HepG2 (cell line): ENCODE data around the gene USF1. TPM values are rescaled to one million over a fixed set of nuclear protein-coding genes. Genes with fewer than 3 reads are reported as not detected.
A peak's percentile ranks its signal among the peaks of the same experiment; 100 is the strongest.

ENCODE experiments used
- ATAC-seq: fragments of 200-7000 bp; cut with Tn5 transposase; 3 replicates; pipeline ENCODE4 v1.9.1; 2020; ENCODE audit warnings: mild to moderate bottlenecking, moderate library complexity
- BruUV-seq: library from RNA; stranded (reverse); fragments of 400-500 nt; replicated peaks from 2 replicates; lab custom pipeline; 2021; lab: Mats Ljungman, UMichigan
- CTCF ChIA-PET: fragments of 300-600 bp; formaldehyde crosslinking; extraction: SDS; loops from one replicate; lab custom pipeline; 2021; ENCODE audit warnings: low total read pairs, inconsistent platforms, low intra/inter-chr PET ratio; lab: Yijun Ruan, JAX
- POLR2A ChIA-PET: fragments of 350-600 bp; sonication (Branson Sonifier 250); formaldehyde crosslinking; loops from one replicate; lab custom pipeline; 2020; ENCODE audit warnings: antibody characterized with exemption, inconsistent platforms; lab: Yijun Ruan, JAX
- DNase-seq: peaks from one replicate; pipeline ENCODE4 v3.0.0-alpha.2; 2015; ENCODE audit warnings: low spot score
- FAIRE-seq: peaks from 3 replicates; lab custom pipeline; 2011; peaks lifted over from hg19 to GRCh38; lab: Jason Lieb, UNC
- H2AFZ ChIP-seq: one replicate; pipeline ENCODE4 v1.6.1; 2011; ENCODE audit warnings: low read length, inconsistent platforms
- H3K27ac ChIP-seq: fragments of 300-600 bp; 3 replicates; pipeline ENCODE4 v1.8.0; 2011; ENCODE audit warnings: mixed run types, mild to moderate bottlenecking, mixed read lengths, low read length, inconsistent platforms; ENCODE audit not compliant: insufficient read depth; ENCODE audit errors: extremely low read length
- H3K27me3 ChIP-seq, 2 experiments: fragments of 200-600 bp in 1 of 2; 2 replicates in 1 of 2; 3 replicates in 1 of 2; pipeline versions ENCODE4 v1.6.0 to v1.8.0; 2011; ENCODE audit warnings: low read length in 2 of 2, mild to moderate bottlenecking in 2 of 2, moderate library complexity in 2 of 2, inconsistent platforms in 1 of 2; ENCODE audit not compliant: insufficient read depth in 2 of 2, control insufficient read depth in 1 of 2
- H3K36me3 ChIP-seq, 2 experiments: fragments of 200-600 bp in 1 of 2; replicated peaks in 1 of 2; 2 replicates in 1 of 2; 3 replicates in 1 of 2; pipeline versions ENCODE4 v1.5.1 to v1.8.0; 2011; ENCODE audit warnings: low read length in 2 of 2, inconsistent platforms in 1 of 2; ENCODE audit not compliant: insufficient read depth in 2 of 2, control insufficient read depth in 1 of 2
- H3K4me1 ChIP-seq: 2 replicates; pipeline ENCODE4 v1.5.1; 2012; ENCODE audit warnings: low read length, inconsistent platforms; ENCODE audit not compliant: insufficient read depth
- H3K4me2 ChIP-seq: 2 replicates; pipeline ENCODE4 v1.6.0; 2011; ENCODE audit warnings: low read depth, low read length, inconsistent platforms
- H3K4me3 ChIP-seq, 3 experiments: fragments of 200-600 bp in 1 of 3; sonication (generic), shearing (Covaris generic) in 1 of 3; replicated peaks in 1 of 3; 2 replicates each; pipeline ENCODE4 v1.5.1; 2011 to 2016; ENCODE audit warnings: low read length in 3 of 3, inconsistent platforms in 2 of 3, low read depth in 2 of 3, mild to moderate bottlenecking in 2 of 3, control low read depth in 1 of 3, mixed read lengths in 1 of 3; ENCODE audit not compliant: insufficient read depth in 1 of 3
- H3K79me2 ChIP-seq: one replicate; pipeline ENCODE4 v1.6.1; 2011; ENCODE audit warnings: low read length, inconsistent platforms; ENCODE audit not compliant: insufficient read depth
- H3K9ac ChIP-seq: 2 replicates; pipeline ENCODE4 v1.6.0; 2011; ENCODE audit warnings: mild to moderate bottlenecking, low read depth, low read length, inconsistent platforms; ENCODE audit not compliant: insufficient read depth
- H3K9me3 ChIP-seq: 2 replicates; pipeline ENCODE4 v1.5.1; 2012; ENCODE audit warnings: mild to moderate bottlenecking, low read length
- H4K20me1 ChIP-seq: 2 replicates; pipeline ENCODE4 v1.6.0; 2011; ENCODE audit warnings: inconsistent platforms, mild to moderate bottlenecking, low read length, moderate library complexity; ENCODE audit not compliant: insufficient read depth
- ADNP ChIP-seq: sonication (generic); formaldehyde crosslinking; IDR thresholded peaks from 2 replicates; pipeline ENCODE4 v1.4.0; 2020; ENCODE audit warnings: missing genetic modification reagents
- CEBPG ChIP-seq: IDR thresholded peaks from 2 replicates; pipeline ENCODE4 v1.6.1; 2016
- PCBP2 ChIP-seq: fragments of 200-400 bp; formaldehyde crosslinking; optimal IDR thresholded peaks from 2 replicates; pipeline ENCODE3; 2018; ENCODE audit warnings: low read length, low read depth; ENCODE audit not compliant: poor library complexity, severe bottlenecking
- RAD51 ChIP-seq: fragments of 450-650 bp; IDR thresholded peaks from 2 replicates; pipeline ENCODE4 v1.6.1; 2016; ENCODE audit warnings: borderline replicate concordance
- SAFB2 ChIP-seq: sonication (generic); formaldehyde crosslinking; IDR thresholded peaks from 2 replicates; pipeline ENCODE4 v1.5.1; 2020; ENCODE audit warnings: missing genetic modification reagents, low read depth, mild to moderate bottlenecking, borderline replicate concordance
- SPEN ChIP-seq: sonication (generic); formaldehyde crosslinking; IDR thresholded peaks from 2 replicates; pipeline ENCODE4 v1.5.1; 2020; ENCODE audit warnings: low read depth, mild to moderate bottlenecking, missing genetic modification reagents
- ZBTB21 ChIP-seq: sonication (generic); formaldehyde crosslinking; IDR thresholded peaks from 2 replicates; pipeline ENCODE4 v1.4.0; 2020; ENCODE audit warnings: missing genetic modification reagents
- ZNF263 ChIP-seq: sonication (generic); formaldehyde crosslinking; IDR thresholded peaks from 2 replicates; pipeline ENCODE4 v1.4.0; 2020; ENCODE audit warnings: missing genetic modification reagents
- ZNF292 ChIP-seq: sonication (generic); formaldehyde crosslinking; IDR thresholded peaks from 2 replicates; pipeline ENCODE4 v1.8.1; 2022; ENCODE audit warnings: mild to moderate bottlenecking, low read depth, missing genetic modification reagents, borderline replicate concordance
- ZNF781 ChIP-seq: sonication (generic); formaldehyde crosslinking; IDR thresholded peaks from 2 replicates; pipeline ENCODE4 v1.5.1; 2020; ENCODE audit warnings: borderline replicate concordance, mild to moderate bottlenecking, missing genetic modification reagents; ENCODE audit errors: not compliant biosample characterization
- ZNF879 ChIP-seq: sonication (generic); formaldehyde crosslinking; IDR thresholded peaks from 2 replicates; pipeline ENCODE4 v1.8.1; 2023; ENCODE audit warnings: missing genetic modification reagents
- WGBS: methylation state at CpG from one replicate; pipeline ENCODE4 v1.1.6; 2017; ENCODE audit warnings: low lambda C conversion rate; 5-methylcytosine and 5-hydroxymethylcytosine counted together
- in situ Hi-C: cut with HindIII; loops from 2 replicates; pipeline ENCODE4 v1.10.0; 2017; ENCODE audit warnings: low pct_unique_long_range_greater_than_20kb; ENCODE audit not compliant: extremely low pct_ligation_motif_present
- intact Hi-C: fragments of 100-400 bp; cut with micrococcal nuclease; formaldehyde crosslinking; loops from one replicate; pipeline ENCODE4 v1.10.0; 2022; ENCODE audit not compliant: unreplicated experiment
- polyA plus RNA-seq, 8 experiments: library from polyadenylated mRNA; depleted of rRNA in 3 of 8; stranded (reverse) in 7 of 8; unstranded in 1 of 8; fragments of >200 nt; fragmentation: Illumina TruSeq in 4 of 8; extraction: Trizol in 4 of 8; gene quantifications; 2 replicates each; pipeline versions ENCODE4 v1.2.1 to v1.2.3, GENCODE V29; 2011 to 2016; ENCODE audit warnings: low read depth in 4 of 8, missing spikeins in 1 of 8, mixed read lengths in 1 of 8; ENCODE audit not compliant: insufficient read depth in 1 of 8
- total RNA-seq, 5 experiments: library from RNA; depleted of rRNA; stranded (reverse); fragments of >200 nt; fragmentation: Illumina TruSeq; extraction: Trizol; gene quantifications; 2 replicates each; pipeline ENCODE4 v1.2.3, GENCODE V29; 2016; ENCODE audit warnings: low read depth in 1 of 5
- TF ChIP-seq, protein P1 (sequence below): sonication (generic); formaldehyde crosslinking; IDR thresholded peaks from 2 replicates; pipeline ENCODE4 v1.9.0; 2021; ENCODE audit warnings: missing genetic modification reagents, borderline replicate concordance
- TF ChIP-seq, protein P2 (sequence below): sonication (generic); formaldehyde crosslinking; IDR thresholded peaks from 2 replicates; pipeline ENCODE4 v1.4.0; 2020; ENCODE audit warnings: missing genetic modification reagents, borderline replicate concordance

The USF1 gene
- total and polyA plus RNA-seq, 2 of the 13 experiments (the other 11 are each of a cell fraction or from before 2014, with no cell fraction given) = 26.9 to 39.4 TPM

DNA sequence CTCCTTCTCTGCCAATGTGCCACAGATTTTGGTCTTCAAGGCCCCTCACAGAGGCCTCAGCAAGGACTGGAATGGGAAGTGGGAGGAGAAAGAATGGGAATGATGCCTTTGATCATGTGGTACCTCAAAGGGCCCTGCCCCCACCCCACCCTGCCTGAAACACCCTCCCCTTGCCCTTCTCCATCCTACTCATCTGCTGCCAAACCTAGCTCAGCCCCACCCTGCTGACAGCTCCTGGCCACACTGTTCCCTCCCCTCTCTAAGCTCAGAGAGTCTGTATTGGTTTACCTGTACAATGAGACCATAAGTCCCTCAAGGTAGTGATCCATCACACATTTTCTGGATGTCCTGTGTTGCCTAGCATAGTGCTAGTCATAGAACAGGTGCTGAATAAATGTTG lies 30.6 kb upstream of the USF1 start:
- FAIRE-seq (no peak), DNase-seq (no peak), ATAC-seq (no peak)
- Histone ChIP-seq H3K79me2 (no peaks in the 10 kb centered on the region), H2AFZ (no peak overlapping the region), H3K36me3 (no peaks in the 10 kb centered on the region), H3K9me3 (no peaks in the 10 kb centered on the region), H3K9ac (no peak overlapping the region), H3K27me3 (no peaks in the 10 kb centered on the region; a peak in 1 of 5 replicates), H3K4me3 (no peak overlapping the region), H3K27ac (no peak overlapping the region), H4K20me1 (no peaks in the 10 kb centered on the region), H3K4me2 (no peak overlapping the region), H3K4me1 (peaks cover 41% of the 10 kb centered on the region)
- no TSS peak for BruUV-seq
- TF ChIP-seq SAFB2 (CRISPR knock-in tag) (no peak), ZNF292 (CRISPR knock-in tag) (no peak)
- intact Hi-C loops (no loop called here), in situ Hi-C loops (no loop called here)
- POLR2A ChIA-PET = no interaction called here
- CTCF ChIA-PET = no interaction called here

DNA sequence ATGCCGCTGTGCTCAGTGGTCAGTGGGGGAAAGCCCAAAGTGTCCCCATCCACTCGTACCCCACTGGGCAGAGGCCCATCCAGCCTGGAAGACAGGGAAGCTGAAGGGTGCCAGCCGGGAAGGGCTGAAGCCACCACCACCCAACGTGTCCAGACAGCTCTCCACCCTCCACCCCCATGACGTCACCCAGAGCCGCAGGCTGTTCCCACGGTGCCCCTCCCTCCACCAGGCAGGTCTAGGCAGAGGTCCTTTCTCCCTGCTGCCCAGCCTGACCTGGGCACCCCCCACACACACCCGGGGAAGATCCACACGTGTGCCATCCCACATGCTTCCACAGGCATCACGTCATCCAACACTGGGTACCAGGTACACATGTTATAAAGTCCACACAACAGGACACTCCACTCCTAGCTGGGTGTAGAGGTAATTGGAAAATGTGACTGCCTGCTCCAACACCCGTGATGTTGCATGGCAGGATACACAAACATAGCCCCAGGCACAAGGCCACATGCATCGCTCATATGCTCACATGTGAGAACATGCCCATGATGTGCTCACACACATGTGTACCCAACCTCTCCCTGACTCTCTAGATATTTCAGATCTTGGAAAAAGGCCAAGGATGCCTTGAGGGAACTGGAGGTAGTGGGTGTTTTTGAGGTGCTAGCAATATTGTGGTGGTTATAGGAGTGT lies 29.0 kb upstream of the USF1 start:
- H3K27ac ChIP-seq = peak overlapping the region; percentile 27
- CTCF ChIA-PET = interaction anchor here (4.5 kb wide), 1 partner anchor 22 kb away, joined by 50 read pairs; the partner anchor contains the start of gene KLHDC9
- peak overlapping the region; percentile 70 for H3K9ac ChIP-seq
- H3K4me3 ChIP-seq = peak overlapping the region; percentile 62 to 75 (median 64)
- no peaks in the 10 kb centered on the region for H3K27me3 ChIP-seq
- H2AFZ ChIP-seq = peak overlapping the region; percentile 8
- ATAC-seq (peak; percentile 28), FAIRE-seq (no peak), DNase-seq (peak; percentile 41)
- H3K79me2 ChIP-seq = no peaks in the 10 kb centered on the region
- H3K36me3 ChIP-seq = no peaks in the 10 kb centered on the region
- H4K20me1 ChIP-seq = no peaks in the 10 kb centered on the region
- no TSS peak for BruUV-seq
- H3K9me3 ChIP-seq = no peaks in the 10 kb centered on the region
- 14% methylated on average over 5 of the region's 12 CpGs for WGBS
- POLR2A ChIA-PET = interaction anchor here (0.5 to 3.8 kb wide), 4 partner anchors 22 to 54 kb away, joined by 3 to 21 read pairs (median 7); partner anchors contain the start of genes F11R, NIT1, PFDN2 and USF1
- H3K4me1 ChIP-seq = peaks cover 41% of the 10 kb centered on the region
- peak overlapping the region; percentile 96 for H3K4me2 ChIP-seq
- intact Hi-C loops = no loop called here
- in situ Hi-C loops = no loop called here
- TF ChIP-seq ZNF879 (CRISPR knock-in tag) (no peak), PCBP2 (no peak), ADNP (no peak), CEBPG (no peak), RAD51 (no peak), ZNF263 (CRISPR knock-in tag) (0 out of 2 replicates have a peak, but pooled peaks have one; percentile 20), ZBTB21 (peak; percentile 62; the same call in 1 of the 2 replicates), ZNF781 (CRISPR knock-in tag) (no peak), SPEN (CRISPR knock-in tag) (peak; percentile 19; the same call in 1 of the 2 replicates)
- TF ChIP-seq, protein P1, sequence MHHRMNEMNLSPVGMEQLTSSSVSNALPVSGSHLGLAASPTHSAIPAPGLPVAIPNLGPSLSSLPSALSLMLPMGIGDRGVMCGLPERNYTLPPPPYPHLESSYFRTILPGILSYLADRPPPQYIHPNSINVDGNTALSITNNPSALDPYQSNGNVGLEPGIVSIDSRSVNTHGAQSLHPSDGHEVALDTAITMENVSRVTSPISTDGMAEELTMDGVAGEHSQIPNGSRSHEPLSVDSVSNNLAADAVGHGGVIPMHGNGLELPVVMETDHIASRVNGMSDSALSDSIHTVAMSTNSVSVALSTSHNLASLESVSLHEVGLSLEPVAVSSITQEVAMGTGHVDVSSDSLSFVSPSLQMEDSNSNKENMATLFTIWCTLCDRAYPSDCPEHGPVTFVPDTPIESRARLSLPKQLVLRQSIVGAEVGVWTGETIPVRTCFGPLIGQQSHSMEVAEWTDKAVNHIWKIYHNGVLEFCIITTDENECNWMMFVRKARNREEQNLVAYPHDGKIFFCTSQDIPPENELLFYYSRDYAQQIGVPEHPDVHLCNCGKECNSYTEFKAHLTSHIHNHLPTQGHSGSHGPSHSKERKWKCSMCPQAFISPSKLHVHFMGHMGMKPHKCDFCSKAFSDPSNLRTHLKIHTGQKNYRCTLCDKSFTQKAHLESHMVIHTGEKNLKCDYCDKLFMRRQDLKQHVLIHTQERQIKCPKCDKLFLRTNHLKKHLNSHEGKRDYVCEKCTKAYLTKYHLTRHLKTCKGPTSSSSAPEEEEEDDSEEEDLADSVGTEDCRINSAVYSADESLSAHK (CRISPR knock-in tag) = no peak
- TF ChIP-seq, protein P2, sequence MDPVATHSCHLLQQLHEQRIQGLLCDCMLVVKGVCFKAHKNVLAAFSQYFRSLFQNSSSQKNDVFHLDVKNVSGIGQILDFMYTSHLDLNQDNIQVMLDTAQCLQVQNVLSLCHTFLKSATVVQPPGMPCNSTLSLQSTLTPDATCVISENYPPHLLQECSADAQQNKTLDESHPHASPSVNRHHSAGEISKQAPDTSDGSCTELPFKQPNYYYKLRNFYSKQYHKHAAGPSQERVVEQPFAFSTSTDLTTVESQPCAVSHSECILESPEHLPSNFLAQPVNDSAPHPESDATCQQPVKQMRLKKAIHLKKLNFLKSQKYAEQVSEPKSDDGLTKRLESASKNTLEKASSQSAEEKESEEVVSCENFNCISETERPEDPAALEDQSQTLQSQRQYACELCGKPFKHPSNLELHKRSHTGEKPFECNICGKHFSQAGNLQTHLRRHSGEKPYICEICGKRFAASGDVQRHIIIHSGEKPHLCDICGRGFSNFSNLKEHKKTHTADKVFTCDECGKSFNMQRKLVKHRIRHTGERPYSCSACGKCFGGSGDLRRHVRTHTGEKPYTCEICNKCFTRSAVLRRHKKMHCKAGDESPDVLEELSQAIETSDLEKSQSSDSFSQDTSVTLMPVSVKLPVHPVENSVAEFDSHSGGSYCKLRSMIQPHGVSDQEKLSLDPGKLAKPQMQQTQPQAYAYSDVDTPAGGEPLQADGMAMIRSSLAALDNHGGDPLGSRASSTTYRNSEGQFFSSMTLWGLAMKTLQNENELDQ (CRISPR knock-in tag) = no peak
